Adipocyte (in vitro differentiated cells): ENCODE data around the gene CAMKK2.
"Not testable (repeated sequence)": the region's sequence is repeated elsewhere in the genome, so short reads cannot be mapped to it uniquely, and the experiment has no call there.

Experiments used
- DNase-seq: peaks from one replicate; pipeline ENCODE4 v3.0.0-alpha.2; 2015; ENCODE audit warnings: low read depth
- H3K27me3 ChIP-seq: replicated peaks from 2 replicates; pipeline ENCODE4 v1.7.0; 2013; ENCODE audit warnings: mild to moderate bottlenecking, low read length, moderate library complexity; ENCODE audit not compliant: control insufficient read depth, insufficient read depth
- H3K36me3 ChIP-seq: 2 replicates; pipeline ENCODE4 v1.7.0; 2013; ENCODE audit warnings: low read length, mild to moderate bottlenecking, moderate library complexity; ENCODE audit not compliant: control insufficient read depth, insufficient read depth, severe bottlenecking
- H3K4me1 ChIP-seq: 2 replicates; pipeline ENCODE4 v1.7.0; 2013; ENCODE audit warnings: mild to moderate bottlenecking, low read length, moderate library complexity; ENCODE audit not compliant: control insufficient read depth, insufficient read depth
- H3K4me3 ChIP-seq: 2 replicates; pipeline ENCODE4 v1.7.0; 2013; ENCODE audit warnings: mild to moderate bottlenecking, low read length, moderate library complexity
- H3K9ac ChIP-seq: 2 replicates; pipeline ENCODE4 v1.7.0; 2013; ENCODE audit warnings: mild to moderate bottlenecking, low read length, moderate library complexity
- H3K9me3 ChIP-seq: 2 replicates; pipeline ENCODE4 v1.7.0; 2013; ENCODE audit warnings: mild to moderate bottlenecking, low read length, moderate library complexity; ENCODE audit not compliant: control insufficient read depth

CAMKK2 gene

GRCh38 chr12:121205491-121205890, 91.0 kb downstream of the CAMKK2 start:
- H3K9me3 ChIP-seq: no peaks in the 10 kb centered on the region
- H3K4me1 ChIP-seq: peaks cover 2% of the 10 kb centered on the region
- H3K27me3 ChIP-seq: no peaks in the 10 kb centered on the region
- no peak overlapping the region for H3K9ac ChIP-seq
- H3K4me3 ChIP-seq: no peak overlapping the region
- H3K36me3 ChIP-seq: no peaks in the 10 kb centered on the region
- no peak for DNase-seq

GRCh38 chr12:121203482-121203881, 93.0 kb downstream of the CAMKK2 start:
- no peak overlapping the region for H3K4me3 ChIP-seq
- H3K36me3 ChIP-seq: no peaks in the 10 kb centered on the region
- DNase-seq: no peak
- H3K9ac ChIP-seq: no peak overlapping the region
- H3K27me3 ChIP-seq: no peaks in the 10 kb centered on the region
- H3K9me3 ChIP-seq: no peaks in the 10 kb centered on the region
- no peaks in the 10 kb centered on the region for H3K4me1 ChIP-seq

GRCh38 chr12:121202407-121203355, 93.8 kb downstream of the CAMKK2 start:
- Histone ChIP-seq H3K36me3 (no peaks in the 10 kb centered on the region), H3K4me3 (no peak overlapping the region), H3K9me3 (no peaks in the 10 kb centered on the region), H3K27me3 (no peaks in the 10 kb centered on the region), H3K4me1 (no peaks in the 10 kb centered on the region), H3K9ac (no peak overlapping the region)
- no peak for DNase-seq

GRCh38 chr12:121201140-121201539, 95.4 kb downstream of the CAMKK2 start:
- H3K9ac ChIP-seq, H3K27me3 ChIP-seq, DNase-seq, H3K4me3 ChIP-seq, H3K9me3 ChIP-seq, H3K4me1 ChIP-seq, H3K36me3 ChIP-seq: not testable (repeated sequence)

- H3K27me3 ChIP-seq: no peaks in the 10 kb centered on the region
- no peaks in the 10 kb centered on the region for H3K9me3 ChIP-seq
- H3K4me3 ChIP-seq: no peak overlapping the region
- H3K9ac ChIP-seq: no peak overlapping the region
- no peaks in the 10 kb centered on the region for H3K4me1 ChIP-seq
- no peak for DNase-seq
- H3K36me3 ChIP-seq: no peaks in the 10 kb centered on the region
These were observed 97.6 kb downstream of the CAMKK2 start for GRCh38 chr12:121198949-121199348.

GRCh38 chr12:121196902-121197301, 99.6 kb downstream of the CAMKK2 start:
- no peaks in the 10 kb centered on the region for H3K27me3 ChIP-seq
- no peak overlapping the region for H3K9ac ChIP-seq
- no peaks in the 10 kb centered on the region for H3K9me3 ChIP-seq
- H3K4me3 ChIP-seq: no peak overlapping the region
- no peaks in the 10 kb centered on the region for H3K36me3 ChIP-seq
- H3K4me1 ChIP-seq: no peaks in the 10 kb centered on the region
- DNase-seq: no peak

GRCh38 chr12:121191151-121191550, 105.4 kb downstream of the CAMKK2 start:
- Histone ChIP-seq H3K9me3 (no peaks in the 10 kb centered on the region), H3K27me3 (no peaks in the 10 kb centered on the region), H3K9ac (no peak overlapping the region), H3K36me3 (no peaks in the 10 kb centered on the region), H3K4me1 (peaks cover 12% of the 10 kb centered on the region), H3K4me3 (peak overlapping the region; percentile 38)
- no peak for DNase-seq

GRCh38 chr12:121190523-121191031, 105.9 kb downstream of the CAMKK2 start:
- H3K9me3 ChIP-seq: no peaks in the 10 kb centered on the region
- peaks cover 12% of the 10 kb centered on the region for H3K4me1 ChIP-seq
- H3K36me3 ChIP-seq: no peaks in the 10 kb centered on the region
- H3K9ac ChIP-seq: peak overlapping the region; percentile 25
- H3K27me3 ChIP-seq: no peaks in the 10 kb centered on the region
- peak; percentile 88 for DNase-seq
- peak overlapping the region; percentile 38 for H3K4me3 ChIP-seq

- Histone ChIP-seq H3K4me3 (no peak overlapping the region), H3K36me3 (no peaks in the 10 kb centered on the region), H3K9me3 (no peaks in the 10 kb centered on the region), H3K27me3 (no peaks in the 10 kb centered on the region), H3K4me1 (peaks cover 12% of the 10 kb centered on the region), H3K9ac (no peak overlapping the region)
- DNase-seq: no peak
These were observed 106.8 kb downstream of the CAMKK2 start for GRCh38 chr12:121189619-121190155.

GRCh38 chr12:121189131-121189530, 107.4 kb downstream of the CAMKK2 start:
- Histone ChIP-seq H3K9me3 (no peaks in the 10 kb centered on the region), H3K4me1 (peaks cover 12% of the 10 kb centered on the region), H3K4me3 (no peak overlapping the region), H3K27me3 (no peaks in the 10 kb centered on the region), H3K36me3 (no peaks in the 10 kb centered on the region), H3K9ac (no peak overlapping the region)
- no peak for DNase-seq

GRCh38 chr12:121188227-121188626, 108.3 kb downstream of the CAMKK2 start:
- DNase-seq: no peak
- Histone ChIP-seq H3K4me3 (no peak overlapping the region), H3K9me3 (no peaks in the 10 kb centered on the region), H3K4me1 (peaks cover 12% of the 10 kb centered on the region), H3K9ac (no peak overlapping the region), H3K27me3 (no peaks in the 10 kb centered on the region), H3K36me3 (no peaks in the 10 kb centered on the region)
